Midbrain (tissue), 1 donor: ENCODE results near the gene FCAR.
"Not testable (repeated sequence)": the region's sequence is repeated elsewhere in the genome, so short reads cannot be mapped to it uniquely, and the experiment has no call there.

Source experiments
- DNase-seq: peaks from one replicate; lab custom pipeline; 2025; lab: John Stamatoyannopoulos, UW

The FCAR gene

DNA sequence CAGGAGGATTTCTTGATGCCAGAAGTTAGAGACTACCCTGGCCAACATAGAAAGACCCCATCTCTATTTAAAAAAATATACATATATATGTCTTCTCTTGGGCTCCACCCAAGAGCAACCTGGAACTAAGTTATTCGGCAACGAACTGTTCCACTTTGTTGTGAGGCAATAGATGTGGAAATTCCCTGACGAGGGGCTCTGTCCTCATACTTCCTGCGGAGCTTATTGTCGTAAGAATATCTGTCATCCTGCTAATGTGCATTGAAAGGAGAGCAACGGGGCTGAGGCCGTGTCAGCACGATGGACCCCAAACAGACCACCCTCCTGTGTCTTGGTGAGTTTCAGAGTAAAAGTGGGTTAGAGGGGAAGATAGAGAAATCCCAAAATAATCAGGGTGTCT is at the start of gene FCAR:
FCAR (plus strand) TSS at position 246 of the 400 bp plus-strand sequence; CDS start at position 301, 55 bp downstream.
- no peak for DNase-seq

GRCh38 chr19:54824416-54824815 is 49.6 kb upstream of the FCAR start:
- DNase-seq, result not testable (repeated sequence)

DNA sequence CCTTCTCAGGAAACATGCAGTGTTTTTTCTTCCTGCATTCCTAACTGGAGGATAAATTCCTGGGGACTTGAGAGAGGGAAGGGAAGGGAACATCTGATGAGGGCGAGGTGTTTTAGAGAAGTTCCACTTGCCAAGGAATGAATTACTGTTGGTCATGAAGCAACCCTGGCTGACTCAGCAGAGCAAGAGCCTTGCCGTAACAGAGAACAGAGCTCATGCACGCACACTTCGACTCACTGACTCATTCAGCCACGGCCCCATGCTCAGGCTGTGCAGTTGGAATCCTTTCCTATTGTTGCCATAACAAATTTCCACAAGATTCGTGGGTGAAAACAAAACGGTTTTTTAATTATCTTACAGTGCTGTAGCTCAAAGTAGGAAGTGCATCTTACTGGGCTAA is 48.7 kb upstream of the FCAR start:
- DNase-seq, result not testable (repeated sequence)

GRCh38 chr19:54828064-54828463 is 46.0 kb upstream of the FCAR start:
- DNase-seq, result not testable (repeated sequence)

DNA sequence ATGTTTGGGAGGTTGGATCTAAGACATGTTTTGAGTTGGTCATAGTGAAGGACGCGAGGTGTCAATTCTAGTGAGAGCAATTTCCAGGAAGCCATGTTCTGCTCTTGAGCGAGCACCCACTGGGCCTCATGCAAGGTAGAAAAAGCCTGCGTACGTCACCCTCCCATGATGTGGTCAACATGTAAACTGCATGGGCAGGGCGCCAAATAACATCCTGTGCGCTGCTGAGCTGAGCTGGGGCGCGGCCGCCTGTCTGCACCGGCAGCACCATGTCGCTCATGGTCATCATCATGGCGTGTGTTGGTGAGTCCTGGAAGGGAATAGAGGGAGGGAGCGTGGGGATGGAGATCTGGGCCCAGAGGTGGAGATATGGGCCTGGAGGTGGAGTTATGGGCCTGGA is 41.5 kb upstream of the FCAR start, which contains the start of gene KIR2DS4:
KIR2DS4 (plus strand) TSS at position 181 of the 400 bp plus-strand sequence.
- not testable (repeated sequence) for DNase-seq

- not testable (repeated sequence) for DNase-seq
Measured at GRCh38 chr19:54835126-54835525, 38.9 kb upstream of the FCAR start.

DNA sequence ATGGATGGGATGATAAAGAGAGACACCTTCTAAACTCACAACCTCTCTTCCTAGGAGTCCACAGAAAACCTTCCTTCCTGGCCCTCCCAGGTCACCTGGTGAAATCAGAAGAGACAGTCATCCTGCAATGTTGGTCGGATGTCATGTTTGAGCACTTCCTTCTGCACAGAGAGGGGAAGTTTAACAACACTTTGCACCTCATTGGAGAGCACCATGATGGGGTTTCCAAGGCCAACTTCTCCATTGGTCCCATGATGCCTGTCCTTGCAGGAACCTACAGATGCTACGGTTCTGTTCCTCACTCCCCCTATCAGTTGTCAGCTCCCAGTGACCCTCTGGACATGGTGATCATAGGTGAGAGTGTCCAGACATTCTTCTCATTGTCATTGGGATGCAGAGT is 36.5 kb upstream of the FCAR start:
- DNase-seq, result not testable (repeated sequence)

- not testable (repeated sequence) for DNase-seq
Measured at GRCh38 chr19:54843171-54843570, 30.9 kb upstream of the FCAR start.

DNA sequence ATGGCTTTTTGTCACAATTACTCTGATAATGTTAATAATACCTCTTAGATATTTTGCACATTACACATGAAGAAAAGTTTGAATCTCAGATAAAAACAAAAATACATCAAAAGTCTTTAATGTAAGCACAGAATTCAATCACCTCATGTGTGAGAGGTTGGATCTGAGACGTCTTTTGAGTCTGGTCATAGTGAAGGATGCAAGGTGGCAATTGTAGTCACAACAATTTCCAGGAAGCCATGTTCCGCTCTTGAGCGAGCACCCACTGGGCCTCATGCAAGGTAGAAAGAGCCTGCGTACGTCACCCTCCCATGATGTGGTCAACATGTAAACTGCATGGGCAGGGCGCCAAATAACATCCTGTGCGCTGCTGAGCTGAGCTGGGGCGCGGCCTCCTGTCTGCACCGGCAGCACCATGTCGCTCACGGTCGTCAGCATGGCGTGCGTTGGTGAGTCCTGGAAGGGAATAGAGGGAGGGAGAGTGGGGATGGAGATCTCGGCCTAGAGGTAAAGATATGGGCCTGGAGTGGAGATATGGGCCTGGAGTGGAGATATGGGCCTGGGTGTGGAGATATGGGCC is 23.9 kb upstream of the FCAR start, which contains the start of gene KIR3DL2:
KIR3DL2 (plus strand) TSS at position 383 of the 580 bp plus-strand sequence; CDS start at position 416, 33 bp downstream.
- not testable (repeated sequence) for DNase-seq

DNA sequence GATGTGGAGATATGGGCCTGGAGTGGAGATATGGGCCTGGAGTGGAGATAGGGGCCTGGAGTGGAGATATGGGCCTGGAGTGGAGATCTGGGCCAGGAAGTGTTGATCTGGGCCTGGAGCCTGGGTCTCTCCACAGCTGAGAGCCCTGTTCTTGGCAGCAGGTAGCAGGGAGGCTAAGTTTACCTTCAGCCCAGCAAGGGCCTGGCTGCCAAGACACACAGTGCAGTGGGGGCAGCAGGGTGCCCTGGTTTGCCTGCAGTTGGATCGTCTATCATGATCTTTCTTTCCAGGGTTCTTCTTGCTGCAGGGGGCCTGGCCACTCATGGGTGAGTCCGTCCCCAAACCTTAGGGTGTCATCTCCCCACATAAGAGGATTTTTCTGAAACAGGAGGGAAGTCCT is 23.1 kb upstream of the FCAR start:
- DNase-seq, result no peak

DNA sequence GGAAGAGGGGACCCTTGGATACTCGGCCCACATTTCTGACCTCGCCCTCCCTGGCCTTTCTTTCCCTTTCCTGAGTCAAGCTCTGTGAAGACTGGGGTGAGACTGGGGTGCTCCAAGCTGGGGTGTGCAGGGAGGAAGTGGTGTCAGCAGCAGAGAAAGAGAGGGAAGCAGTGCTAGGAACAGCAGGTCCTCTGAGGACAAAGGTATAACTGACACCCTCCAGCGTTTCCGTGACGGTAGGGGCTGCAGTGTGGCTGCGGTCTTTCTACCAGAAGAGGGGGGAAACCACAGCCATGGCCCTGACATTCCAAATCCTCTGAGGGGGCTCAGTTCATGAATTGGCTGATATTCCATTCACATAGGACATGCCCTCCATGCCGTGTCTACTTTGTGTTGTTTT is 22.7 kb upstream of the FCAR start:
- DNase-seq, result no peak

GRCh38 chr19:54855241-54855640 is 18.8 kb upstream of the FCAR start:
- DNase-seq, result not testable (repeated sequence)

GRCh38 chr19:54858476-54858875 is 15.6 kb upstream of the FCAR start:
- DNase-seq, result not testable (repeated sequence)

DNA sequence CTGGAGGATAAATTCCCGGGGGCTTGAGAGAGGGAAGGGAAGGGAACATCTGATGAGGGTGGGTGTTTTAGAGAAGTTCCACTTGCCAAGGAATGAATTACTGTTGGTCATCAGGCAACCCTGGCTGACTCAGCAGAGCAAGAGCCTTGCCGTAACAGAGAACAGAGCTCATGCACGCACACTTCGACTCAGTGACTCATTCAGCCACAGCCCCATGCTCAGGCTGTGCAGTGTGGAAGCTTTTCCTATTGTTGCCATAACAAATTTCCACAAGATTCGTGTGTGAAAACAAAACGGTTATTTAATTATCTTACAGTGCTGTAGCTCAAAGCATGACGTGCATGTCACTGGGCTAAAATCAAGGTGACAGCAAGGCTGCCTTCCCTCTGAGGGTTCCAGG is 14.6 kb upstream of the FCAR start:
- not testable (repeated sequence) for DNase-seq

DNA sequence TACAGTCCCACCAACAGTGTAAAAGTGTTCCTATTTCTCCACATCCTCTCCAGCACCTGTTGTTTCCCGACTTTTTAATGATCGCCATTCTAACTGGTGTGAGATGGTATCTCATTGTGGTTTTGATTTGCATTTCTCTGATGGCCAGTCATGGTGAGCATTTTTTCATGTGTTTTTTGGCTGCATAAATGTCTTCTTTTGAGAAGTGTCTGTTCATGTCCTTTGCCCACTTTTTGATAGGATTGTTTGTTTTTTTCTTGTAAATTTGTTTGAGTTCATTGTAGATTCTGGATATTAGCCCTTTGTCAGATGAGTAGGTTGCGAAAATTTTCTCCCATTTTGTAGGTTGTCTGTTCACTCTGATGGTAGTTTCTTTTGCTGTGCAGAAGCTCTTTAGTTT is 10.6 kb upstream of the FCAR start:
- DNase-seq, result not testable (repeated sequence)

DNA sequence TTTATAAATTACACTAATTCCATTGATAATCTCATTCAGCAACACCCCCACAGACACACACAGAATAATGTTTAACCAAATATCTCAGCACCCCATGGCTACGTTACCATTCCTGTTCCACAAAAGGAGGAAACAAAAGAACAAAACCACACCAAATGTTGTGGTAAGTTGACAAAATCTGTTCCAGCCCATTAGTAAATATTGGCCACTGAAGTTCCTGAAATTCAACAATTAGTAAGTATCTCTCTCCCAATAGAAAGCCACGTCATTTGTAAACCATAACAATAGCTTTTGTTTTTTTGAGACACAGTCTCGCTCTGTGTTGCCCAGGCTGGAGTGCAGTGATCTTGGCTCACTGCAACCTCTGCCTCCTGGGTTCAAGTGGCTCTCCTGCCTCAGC is 2.3 kb upstream of the FCAR start:
- no peak for DNase-seq

DNA sequence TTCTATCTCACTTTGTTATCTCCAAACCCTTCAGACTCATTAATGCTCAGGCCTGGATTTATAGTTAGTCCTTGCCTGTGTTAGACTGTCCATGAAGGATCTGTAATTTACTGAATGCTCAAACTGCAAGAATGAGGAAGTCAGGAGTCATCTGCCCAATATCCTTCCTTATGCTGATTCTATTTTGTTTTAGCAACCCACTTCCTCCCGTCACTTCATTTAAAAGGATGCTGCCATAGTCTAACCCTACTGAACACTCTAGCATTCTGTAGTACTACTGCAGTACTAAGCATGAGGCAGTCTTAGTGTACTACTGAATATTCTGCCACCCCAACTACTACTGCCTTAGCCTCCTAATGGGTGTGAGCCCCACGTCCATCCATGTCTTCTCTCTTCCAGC is 1.5 kb downstream of the FCAR start:
- peak; percentile 9 for DNase-seq

- DNase-seq, result no peak
Measured at GRCh38 chr19:54877471-54877870, 3.4 kb downstream of the FCAR start.

DNA sequence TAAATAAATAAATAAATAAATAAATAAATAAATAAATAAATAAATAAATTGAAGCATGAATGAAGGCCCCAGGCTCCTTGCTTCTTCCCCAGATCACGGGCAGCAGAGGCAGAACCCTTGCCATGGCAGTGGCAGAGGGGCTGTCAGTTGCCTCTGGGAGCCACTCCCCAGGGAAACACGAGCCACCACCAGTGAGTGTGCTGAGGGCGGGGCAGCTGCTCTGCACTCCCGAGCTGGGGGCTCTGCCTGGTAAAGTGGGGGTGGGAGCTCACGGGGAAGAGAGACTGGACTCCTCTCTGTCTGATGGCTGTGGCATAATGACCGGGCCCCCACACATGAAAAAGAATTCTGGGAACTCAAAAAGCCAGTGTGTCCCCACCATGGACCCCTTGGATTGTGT is 7.8 kb downstream of the FCAR start:
- no peak for DNase-seq

DNA sequence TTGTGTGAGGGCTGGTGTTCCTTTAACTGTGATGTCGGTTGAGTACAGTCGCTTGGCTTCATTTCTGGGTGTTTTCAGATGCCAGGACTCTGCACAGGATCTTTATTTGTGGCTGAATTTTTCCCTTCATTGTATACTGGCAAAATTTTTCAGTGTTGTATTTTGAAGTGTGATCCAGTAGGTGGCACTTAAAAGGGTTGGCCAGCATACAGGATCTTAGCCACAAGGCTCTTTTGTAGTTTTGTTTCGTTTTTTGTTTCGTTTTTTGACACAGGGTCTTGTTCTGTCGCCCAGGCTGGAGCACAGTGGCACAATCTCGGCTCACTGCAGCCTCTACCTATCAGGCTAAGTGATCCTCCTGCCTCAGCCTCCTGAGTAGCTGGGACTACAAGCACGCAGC is 8.7 kb downstream of the FCAR start:
- DNase-seq, result no peak

DNA sequence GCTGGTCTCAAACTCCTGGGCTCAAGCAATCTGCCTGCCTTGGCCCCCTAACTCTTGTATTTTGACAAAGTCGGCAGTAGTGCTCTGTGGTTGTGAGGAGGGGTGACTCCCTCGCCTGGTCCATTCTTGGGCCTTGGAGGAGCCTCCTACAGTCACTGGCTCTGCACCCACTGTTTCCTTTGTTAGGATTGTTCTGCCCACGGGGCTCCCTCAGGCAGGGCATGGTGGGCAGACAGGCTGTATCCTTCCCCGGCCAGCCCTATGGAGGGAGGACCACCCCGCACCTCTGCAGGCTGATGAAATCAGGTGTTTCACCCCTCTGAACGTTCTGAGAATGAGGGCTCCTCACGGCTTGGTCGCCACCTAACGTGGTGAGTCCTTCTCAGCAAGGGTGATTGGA is 9.2 kb downstream of the FCAR start:
- no peak for DNase-seq

GRCh38 chr19:54888239-54888638 is 14.2 kb downstream of the FCAR start:
- DNase-seq, result no peak

DNA sequence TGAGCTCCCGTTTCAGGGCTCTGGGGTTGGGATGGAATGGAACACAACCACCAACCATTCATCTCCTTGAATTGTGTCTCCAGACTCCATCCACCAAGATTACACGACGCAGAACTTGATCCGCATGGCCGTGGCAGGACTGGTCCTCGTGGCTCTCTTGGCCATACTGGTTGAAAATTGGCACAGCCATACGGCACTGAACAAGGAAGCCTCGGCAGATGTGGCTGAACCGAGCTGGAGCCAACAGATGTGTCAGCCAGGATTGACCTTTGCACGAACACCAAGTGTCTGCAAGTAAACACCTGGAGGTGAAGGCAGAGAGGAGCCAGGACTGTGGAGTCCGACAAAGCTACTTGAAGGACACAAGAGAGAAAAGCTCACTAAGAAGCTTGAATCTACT is 15.5 kb downstream of the FCAR start:
- DNase-seq, result no peak

DNA sequence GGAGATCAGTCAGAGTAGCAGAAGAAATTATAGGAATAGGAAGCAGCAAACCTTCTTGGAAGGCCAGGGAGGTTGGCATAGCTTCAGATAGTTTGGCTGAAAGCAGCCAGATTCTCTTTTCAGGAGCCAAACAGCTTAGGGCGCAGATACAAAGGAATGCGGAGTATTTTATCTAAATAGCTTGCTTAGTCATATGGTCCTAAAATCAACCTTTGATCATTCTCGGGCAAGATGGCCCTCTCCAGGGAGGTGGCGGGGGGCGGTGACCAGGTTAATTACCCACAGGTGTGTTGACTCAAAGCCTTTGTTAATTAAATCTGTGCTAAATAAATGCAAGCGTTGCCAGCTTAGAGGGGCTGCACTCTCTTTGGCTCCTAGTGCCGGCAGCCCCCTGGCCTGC is 19.4 kb downstream of the FCAR start:
- no peak for DNase-seq
